Tibial artery (tissue), 4 donors: ENCODE data around the gene HECTD4.

Source experiments
- DNase-seq, 2 donors: peaks; one replicate each; pipeline ENCODE4 v3.0.0-alpha.2; 2019
- H3K27ac ChIP-seq, 2 donors: fragments of 200-600 bp; sonication (generic) in 1 of 2; 1 replicate in 1 of 2; 2 replicates in 1 of 2; pipeline ENCODE4 v1.5.1; 2018 to 2019; ENCODE audit warnings: mild to moderate bottlenecking in 1 of 2
- H3K27me3 ChIP-seq, 2 donors: fragments of 200-600 bp; sonication (generic) in 1 of 2; one replicate each; pipeline versions ENCODE4 v1.5.1 to v1.6.0; 2016 to 2019
- H3K36me3 ChIP-seq, 3 donors: fragments of 200-600 bp; sonication (generic) in 2 of 3; one replicate each; pipeline ENCODE4 v1.5.1; 2016 to 2019; ENCODE audit warnings: mild to moderate bottlenecking in 2 of 3
- H3K4me1 ChIP-seq, 4 donors: fragments of 200-600 bp; sonication (generic) in 2 of 4; 1 replicate in 3 of 4; 2 replicates in 1 of 4; pipeline ENCODE4 v1.5.1; 2016 to 2019
- H3K4me3 ChIP-seq, 2 donors: fragments of 200-600 bp; sonication (generic) in 1 of 2; 1 replicate in 1 of 2; 2 replicates in 1 of 2; pipeline ENCODE4 v1.5.1; 2018 to 2019; ENCODE audit warnings: mild to moderate bottlenecking in 2 of 2
- H3K9me3 ChIP-seq, 3 donors: fragments of 200-600 bp; sonication (generic) in 1 of 3; one replicate each; pipeline ENCODE4 v1.5.1; 2016 to 2019
- intact Hi-C: fragments of 100-400 bp; cut with DNase I; formaldehyde crosslinking; loops from one replicate; pipeline ENCODE4 v1.15.0; 2023; ENCODE audit warnings: low total_unique reads
- TF ChIP-seq, protein P1 (sequence below), 2 experiments: fragments of 200-600 bp in 1 of 2; fragments of 450-650 bp in 1 of 2; IDR thresholded peaks; one replicate each; pipeline ENCODE4 v1.5.1; 2017 to 2019; ENCODE audit warnings: antibody characterized with exemption in 2 of 2, mild to moderate bottlenecking in 1 of 2, moderate library complexity in 1 of 2

The HECTD4 gene

DNA sequence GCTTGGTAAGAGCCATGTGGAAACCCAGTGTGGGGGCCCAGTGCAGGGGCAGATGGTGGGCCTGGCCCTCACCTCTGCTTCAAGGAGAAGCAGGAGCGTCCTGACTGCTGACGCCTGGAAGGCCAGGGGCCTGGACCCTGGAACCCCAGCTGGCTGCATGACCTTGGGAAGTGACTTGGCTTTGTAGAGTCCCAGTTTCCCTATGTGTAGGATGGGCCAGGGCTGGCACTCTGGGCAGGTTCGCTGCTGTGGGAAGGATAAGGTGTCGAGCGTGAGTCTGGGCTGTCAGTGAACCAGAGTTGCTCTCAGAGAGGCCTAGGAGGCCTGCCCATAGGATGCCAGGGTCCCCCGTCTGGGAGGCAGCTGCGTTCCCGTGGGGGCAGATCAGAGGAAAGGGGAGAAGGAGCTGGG is 213.7 kb downstream of the HECTD4 start:
- Histone ChIP-seq H3K9me3 (no peaks in the 10 kb centered on the region), H3K36me3 (peaks cover 23 to 93% (median 52%) of the 10 kb centered on the region in 3 donors), H3K27ac (no peak overlapping the region), H3K4me3 (no peak overlapping the region), H3K27me3 (no peaks in the 10 kb centered on the region), H3K4me1 (no peaks in the 10 kb centered on the region)
- peak in 1 of 2 donors; percentile 50 for DNase-seq
- TF ChIP-seq, protein P1, sequence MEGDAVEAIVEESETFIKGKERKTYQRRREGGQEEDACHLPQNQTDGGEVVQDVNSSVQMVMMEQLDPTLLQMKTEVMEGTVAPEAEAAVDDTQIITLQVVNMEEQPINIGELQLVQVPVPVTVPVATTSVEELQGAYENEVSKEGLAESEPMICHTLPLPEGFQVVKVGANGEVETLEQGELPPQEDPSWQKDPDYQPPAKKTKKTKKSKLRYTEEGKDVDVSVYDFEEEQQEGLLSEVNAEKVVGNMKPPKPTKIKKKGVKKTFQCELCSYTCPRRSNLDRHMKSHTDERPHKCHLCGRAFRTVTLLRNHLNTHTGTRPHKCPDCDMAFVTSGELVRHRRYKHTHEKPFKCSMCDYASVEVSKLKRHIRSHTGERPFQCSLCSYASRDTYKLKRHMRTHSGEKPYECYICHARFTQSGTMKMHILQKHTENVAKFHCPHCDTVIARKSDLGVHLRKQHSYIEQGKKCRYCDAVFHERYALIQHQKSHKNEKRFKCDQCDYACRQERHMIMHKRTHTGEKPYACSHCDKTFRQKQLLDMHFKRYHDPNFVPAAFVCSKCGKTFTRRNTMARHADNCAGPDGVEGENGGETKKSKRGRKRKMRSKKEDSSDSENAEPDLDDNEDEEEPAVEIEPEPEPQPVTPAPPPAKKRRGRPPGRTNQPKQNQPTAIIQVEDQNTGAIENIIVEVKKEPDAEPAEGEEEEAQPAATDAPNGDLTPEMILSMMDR (IDR thresholded peaks at IDR 0.05), result no peak
- intact Hi-C loops, result no loop called here

DNA sequence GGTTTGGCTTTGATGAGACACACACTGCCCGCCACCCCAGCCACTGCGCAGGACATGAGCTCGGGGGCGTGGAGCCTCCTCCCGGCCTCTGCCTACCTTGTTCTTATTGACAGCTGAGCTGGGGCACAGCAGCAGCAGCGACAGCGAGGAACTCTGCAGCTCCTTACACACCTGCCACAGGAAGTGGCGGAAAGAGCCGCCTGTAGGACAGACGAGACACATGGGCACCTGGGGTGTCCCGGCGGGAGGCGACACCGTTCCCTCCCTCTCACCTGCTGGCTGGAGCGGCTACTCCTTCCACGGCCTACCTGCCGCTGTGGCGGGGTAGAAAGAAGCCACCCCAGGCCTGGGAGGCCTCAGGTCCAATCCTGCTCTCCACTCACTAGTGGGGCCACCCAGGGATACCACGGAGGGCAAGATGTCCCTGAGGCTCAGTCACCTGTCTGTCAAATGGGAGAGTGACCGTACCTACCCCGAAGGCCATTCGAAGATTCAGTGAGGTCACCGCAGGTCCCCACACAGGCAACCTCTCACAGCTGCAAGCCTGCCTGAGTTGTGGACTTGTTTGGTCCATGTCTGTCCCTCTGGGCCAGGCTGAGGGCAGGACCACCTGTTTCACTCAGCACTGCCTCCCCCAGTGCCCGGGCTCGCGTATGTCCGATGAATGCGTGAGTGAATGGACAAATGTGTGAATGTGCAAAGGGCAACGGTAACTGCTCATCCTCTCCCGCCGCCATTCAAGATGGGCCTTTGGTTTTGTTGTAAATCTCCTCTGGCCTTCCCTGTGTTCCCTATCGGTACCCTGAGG is 214.3 kb downstream of the HECTD4 start:
- H3K9me3 ChIP-seq, result no peaks in the 10 kb centered on the region
- DNase-seq, result peak in 1 of 2 donors; percentile 57
- H3K4me1 ChIP-seq, result no peaks in the 10 kb centered on the region
- H3K4me3 ChIP-seq, result no peak overlapping the region
- H3K36me3 ChIP-seq, result peaks cover 30 to 96% (median 52%) of the 10 kb centered on the region in 3 donors
- no peaks in the 10 kb centered on the region for H3K27me3 ChIP-seq
- intact Hi-C loops, result loop anchor here (2.0 kb wide), 1 partner anchor 37 kb away; no protein-coding TSS in a partner anchor
- TF ChIP-seq, protein P1 (IDR thresholded peaks at IDR 0.05), result no peak
- H3K27ac ChIP-seq, result no peak overlapping the region

DNA sequence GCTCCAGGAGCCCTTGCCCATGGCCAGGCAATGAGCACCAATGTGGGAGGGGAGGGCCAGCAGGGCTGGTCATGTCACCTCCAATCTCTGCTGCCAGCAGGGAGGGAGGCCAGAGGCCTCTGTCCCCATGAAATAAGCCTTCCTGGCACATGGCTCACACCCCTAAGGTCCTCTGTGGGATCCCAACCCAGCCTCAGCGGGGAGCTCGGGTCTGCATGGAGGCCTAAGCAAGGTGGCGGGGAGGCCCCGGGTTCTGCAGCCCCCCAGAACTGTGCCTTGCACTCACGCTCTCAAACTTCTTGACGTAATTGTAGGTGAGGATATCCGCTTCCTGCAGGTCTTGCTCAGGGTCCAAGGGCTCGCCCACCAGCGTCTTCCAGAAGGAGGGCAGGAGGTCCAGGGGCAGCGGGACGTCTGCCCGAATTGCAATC is 215.2 kb downstream of the HECTD4 start:
- Histone ChIP-seq H3K4me3 (no peak overlapping the region), H3K36me3 (peaks cover 31 to 96% (median 52%) of the 10 kb centered on the region in 3 donors)
- intact Hi-C loops, result loop anchor here (2.0 kb wide), 1 partner anchor 36 kb away; no protein-coding TSS in a partner anchor

DNA sequence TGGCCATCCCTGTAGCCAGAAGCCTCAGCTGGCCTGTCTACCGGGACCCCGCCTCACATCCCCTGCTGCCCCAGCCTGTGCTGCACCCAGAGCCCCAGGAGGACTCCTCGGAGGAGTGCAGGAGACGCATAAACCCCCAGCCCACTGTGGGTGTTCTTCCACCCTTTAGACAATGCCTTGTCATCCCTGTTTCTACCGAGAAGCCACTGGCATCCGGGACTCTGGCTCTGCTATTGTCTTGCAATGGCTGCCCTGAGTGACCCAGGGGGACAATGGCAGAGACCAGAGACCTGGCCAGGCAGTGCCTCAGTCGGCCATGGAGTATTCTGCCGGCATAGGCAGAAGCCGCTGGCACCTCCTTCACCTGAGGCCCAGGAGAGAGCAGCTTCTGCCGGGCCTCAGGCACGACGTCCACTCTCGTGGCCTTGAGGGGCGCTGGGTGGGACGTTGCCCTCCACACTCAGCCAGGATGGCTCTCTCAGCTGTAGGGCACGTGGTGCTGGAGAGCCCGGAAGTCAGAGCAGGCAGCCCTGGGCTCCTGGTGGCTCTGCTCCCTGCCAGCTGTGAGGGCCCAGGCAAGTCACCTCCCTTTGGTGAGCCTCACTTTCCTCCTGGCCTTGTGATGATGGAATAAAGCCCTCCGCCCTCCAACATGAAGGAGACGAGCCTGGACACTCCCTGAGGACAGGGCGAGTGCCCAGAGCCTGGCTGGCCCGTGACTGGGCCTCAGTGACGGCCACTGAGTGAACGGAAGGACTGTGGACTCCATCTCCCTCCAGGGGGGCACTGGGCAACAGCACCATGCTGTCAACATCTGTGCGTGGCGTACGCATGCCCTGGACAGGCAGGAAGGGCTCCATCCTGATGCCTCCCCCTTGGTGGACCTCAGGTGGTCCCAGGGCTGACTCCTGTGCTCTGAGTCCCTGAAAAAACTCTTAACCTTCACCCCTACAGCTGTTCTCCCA is 215.9 kb downstream of the HECTD4 start:
- intact Hi-C loops, result loop anchor here (2.0 kb wide), 1 partner anchor 36 kb away; no protein-coding TSS in a partner anchor
- TF ChIP-seq, protein P1 (IDR thresholded peaks at IDR 0.05), result no peak
- Histone ChIP-seq H3K9me3 (no peaks in the 10 kb centered on the region), H3K36me3 (peaks cover 31 to 96% (median 55%) of the 10 kb centered on the region in 3 donors), H3K4me3 (no peak overlapping the region), H3K4me1 (no peaks in the 10 kb centered on the region), H3K27ac (no peak overlapping the region), H3K27me3 (no peaks in the 10 kb centered on the region)
- peak in 1 of 2 donors; percentile 57 for DNase-seq

More for the DNA sequence above, 215.2 kb downstream of the HECTD4 start:
- Histone ChIP-seq H3K9me3 (no peaks in the 10 kb centered on the region), H3K27ac (no peak overlapping the region), H3K4me1 (no peaks in the 10 kb centered on the region), H3K27me3 (no peaks in the 10 kb centered on the region)
- TF ChIP-seq, protein P1 (IDR thresholded peaks at IDR 0.05), result no peak
- DNase-seq, result peak in 1 of 2 donors; percentile 60

DNA sequence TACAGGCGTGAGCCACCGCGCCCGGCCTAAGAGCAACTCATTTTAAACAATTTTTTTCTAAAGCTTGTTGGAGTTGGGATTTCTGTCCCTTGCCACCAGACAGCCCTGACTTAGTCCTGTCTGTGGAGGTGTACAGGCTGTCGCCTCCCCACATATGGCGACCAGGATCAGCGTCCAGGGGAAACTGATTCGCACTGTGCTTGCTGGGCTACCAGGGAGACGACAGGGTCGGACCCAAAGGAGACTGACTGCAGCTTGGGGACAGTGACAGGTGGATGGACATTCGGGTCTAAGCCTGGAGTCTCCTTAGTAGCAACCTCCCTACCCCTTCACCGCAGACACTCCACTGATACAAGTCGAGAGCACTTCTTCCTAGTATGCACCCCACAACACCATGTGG is 216.6 kb downstream of the HECTD4 start:
- Histone ChIP-seq H3K27me3 (no peaks in the 10 kb centered on the region), H3K9me3 (no peaks in the 10 kb centered on the region), H3K4me1 (no peaks in the 10 kb centered on the region), H3K36me3 (peaks cover 32 to 96% (median 55%) of the 10 kb centered on the region in 3 donors), H3K4me3 (no peak overlapping the region), H3K27ac (no peak overlapping the region)
- TF ChIP-seq, protein P1 (IDR thresholded peaks at IDR 0.05), result no peak
- intact Hi-C loops, result loop anchor here (2.0 kb wide), 1 partner anchor 35 kb away; no protein-coding TSS in a partner anchor
- DNase-seq, result peak in 1 of 2 donors; percentile 33
